GM21526 (cell line): ENCODE measurements around the gene TCTN1.
"Not testable (repeated sequence)": the region's sequence is repeated elsewhere in the genome, so short reads cannot be mapped to it uniquely, and the experiment has no call there.

Experiments
- ATAC-seq: cut with Tn5 transposase; IDR thresholded peaks from one replicate; pipeline ENCODE4 v1.9.1; 2021; ENCODE audit warnings: moderate library complexity; ENCODE audit not compliant: unreplicated experiment, low FRiP score

Gene TCTN1

GRCh38 chr12:110583137-110584059, 30.5 kb upstream of the TCTN1 start, which contains the start of gene PPTC7:
PPTC7 (minus strand) TSS chr12:110583318; CDS start chr12:110583031, 287 bp downstream.
- ATAC-seq: peak; percentile 79

DNA sequence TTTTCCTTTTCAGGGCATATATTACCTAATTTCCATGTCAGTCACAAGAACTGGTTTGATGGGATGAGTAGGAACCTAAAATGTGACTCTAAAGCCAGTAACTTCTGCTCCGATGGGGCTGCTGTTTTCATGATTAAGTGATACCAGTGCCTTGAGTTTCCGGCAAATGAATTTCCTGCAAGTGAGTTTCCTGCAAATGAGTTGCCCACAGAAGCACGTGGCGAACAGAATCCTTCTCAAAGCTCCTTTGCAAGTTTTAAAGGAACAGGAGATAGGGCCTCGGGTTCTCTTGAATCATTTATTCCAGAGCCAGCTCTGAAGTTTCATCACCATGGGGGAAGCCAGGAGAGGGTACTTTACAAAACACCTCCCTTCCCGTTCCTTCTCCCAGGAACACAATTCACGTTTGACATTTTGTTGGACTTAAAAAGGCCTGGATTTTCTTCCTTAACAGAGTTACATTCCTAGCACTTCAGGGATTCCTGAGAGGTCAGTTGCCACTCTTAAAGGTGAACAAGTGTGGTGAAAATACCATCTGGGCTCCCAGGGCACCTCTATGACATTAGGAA, 28.6 kb upstream of the TCTN1 start:
- ATAC-seq: no peak

- ATAC-seq: not testable (repeated sequence)
These were observed 26.8 kb upstream of the TCTN1 start for GRCh38 chr12:110587102-110587501.

GRCh38 chr12:110590059-110590458, 23.9 kb upstream of the TCTN1 start:
- ATAC-seq: no peak

DNA sequence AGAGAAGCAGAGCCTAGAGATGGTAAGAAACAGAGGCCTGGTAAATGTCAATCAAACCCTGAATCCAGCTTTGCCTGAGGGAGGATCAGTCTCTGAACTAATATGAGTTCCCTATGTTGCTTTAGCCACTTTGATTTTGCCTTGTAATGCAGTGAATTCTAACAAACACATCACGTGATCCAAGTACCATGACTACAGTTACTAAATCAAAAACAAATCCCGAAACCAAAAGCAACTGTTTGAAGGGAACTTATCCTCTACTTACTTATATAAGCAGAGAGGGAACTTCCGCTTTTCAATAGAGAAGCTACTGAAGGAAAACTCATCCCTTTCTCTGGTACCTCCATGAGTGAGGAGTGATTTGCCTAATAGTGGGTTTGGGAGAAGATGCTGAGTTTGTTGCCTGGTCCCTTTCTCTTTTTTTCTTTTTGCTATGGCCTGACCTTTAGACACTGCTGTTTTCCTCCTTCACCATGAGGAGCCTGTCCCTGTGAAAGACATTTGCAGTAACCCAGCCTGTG, 23.1 kb upstream of the TCTN1 start:
- peak; percentile 63 for ATAC-seq

- no peak for ATAC-seq
These were observed 22.4 kb upstream of the TCTN1 start for GRCh38 chr12:110591451-110592051.

- ATAC-seq: no peak
These were observed 21.9 kb upstream of the TCTN1 start for GRCh38 chr12:110592078-110592477.

- ATAC-seq: not testable (repeated sequence)
These were observed 21.0 kb upstream of the TCTN1 start for GRCh38 chr12:110592919-110593318.

GRCh38 chr12:110597885-110598284, 16.0 kb upstream of the TCTN1 start:
- ATAC-seq: no peak

DNA sequence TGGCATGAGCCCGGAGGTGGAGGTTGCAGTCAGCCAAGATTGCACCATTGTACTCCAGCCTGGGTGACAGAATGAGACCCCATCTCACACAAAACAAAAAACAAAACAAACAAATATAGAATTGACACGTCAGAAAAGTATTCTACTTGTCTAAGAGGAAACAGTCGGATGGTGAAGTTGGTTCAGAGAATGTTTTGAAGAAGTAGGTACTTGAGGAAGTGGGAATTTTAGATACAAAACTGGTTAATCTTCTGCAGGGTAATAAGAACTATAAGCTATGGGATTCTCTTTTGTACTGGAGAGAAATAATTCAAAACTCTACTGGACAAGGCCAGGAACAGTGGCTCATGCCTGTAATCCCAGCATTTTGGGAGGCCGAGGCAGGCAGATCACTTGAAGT, 14.6 kb upstream of the TCTN1 start:
- no peak for ATAC-seq

- ATAC-seq: no peak
These were observed 13.7 kb upstream of the TCTN1 start for GRCh38 chr12:110600254-110600653.

- not testable (repeated sequence) for ATAC-seq
These were observed 11.7 kb upstream of the TCTN1 start for GRCh38 chr12:110602085-110602814.

GRCh38 chr12:110606253-110606611, 7.7 kb upstream of the TCTN1 start:
- ATAC-seq: no peak

GRCh38 chr12:110613071-110613770, 708 bp upstream of the TCTN1 start:
- ATAC-seq: no peak

- ATAC-seq: no peak
These were observed 1.2 kb downstream of the TCTN1 start for GRCh38 chr12:110615171-110615570.

- no peak for ATAC-seq
These were observed 2.7 kb downstream of the TCTN1 start for GRCh38 chr12:110616471-110617115.

- no peak for ATAC-seq
These were observed 5.6 kb downstream of the TCTN1 start for GRCh38 chr12:110619534-110619953.

DNA sequence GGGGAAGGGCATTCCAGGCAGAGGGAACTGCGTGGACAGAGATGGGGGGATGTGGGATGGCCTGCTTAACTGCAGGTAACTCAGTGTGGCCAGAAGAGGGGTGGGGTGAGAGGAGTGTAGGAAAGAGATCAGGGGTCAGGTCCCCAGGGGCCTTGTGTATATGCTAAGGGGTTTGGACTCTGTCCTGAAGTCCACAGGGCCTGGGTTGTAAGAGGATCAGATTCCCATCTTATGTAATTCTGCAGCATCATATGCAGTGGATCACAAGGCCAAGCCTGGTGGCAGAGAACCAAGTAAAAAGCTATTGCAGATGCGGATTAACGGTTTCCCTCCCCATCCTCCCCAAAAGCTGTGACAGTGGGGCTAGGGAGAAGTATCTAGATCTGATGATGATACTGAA, 8.7 kb downstream of the TCTN1 start:
- no peak for ATAC-seq

DNA sequence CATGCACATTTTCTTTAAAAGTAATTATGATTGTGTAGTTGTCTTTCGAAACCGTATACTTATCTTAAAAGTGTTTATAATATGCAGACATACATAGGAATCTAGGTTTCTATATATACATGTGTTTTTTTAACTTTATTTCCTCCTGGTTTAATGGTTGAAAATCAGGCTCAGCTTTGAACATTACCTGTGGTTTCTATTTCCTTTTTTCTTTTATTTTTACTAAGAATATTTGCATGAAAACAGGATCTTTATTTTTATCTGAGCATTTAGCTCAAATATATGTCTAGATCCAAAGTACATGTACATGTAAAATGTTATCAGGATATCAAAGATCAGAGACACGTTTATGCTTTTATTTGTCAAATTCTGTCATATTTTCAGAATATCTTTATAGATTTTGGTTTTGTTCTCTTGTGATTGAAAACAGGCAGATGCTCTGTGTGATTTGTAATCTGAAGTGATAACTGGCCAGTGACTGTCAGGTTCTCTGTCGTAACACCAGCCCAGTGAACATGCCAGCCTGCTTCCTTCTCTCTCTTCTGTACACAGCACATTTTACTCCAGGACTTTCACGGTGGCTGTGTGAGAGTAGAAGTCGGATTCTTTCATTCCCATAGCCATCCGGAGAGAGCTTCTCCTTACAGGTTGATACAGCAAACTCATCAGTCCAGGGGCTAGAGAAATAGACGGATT, 13.7 kb downstream of the TCTN1 start:
- ATAC-seq: no peak
